Measurements from ENCODE around the gene CCNF.

DNA sequence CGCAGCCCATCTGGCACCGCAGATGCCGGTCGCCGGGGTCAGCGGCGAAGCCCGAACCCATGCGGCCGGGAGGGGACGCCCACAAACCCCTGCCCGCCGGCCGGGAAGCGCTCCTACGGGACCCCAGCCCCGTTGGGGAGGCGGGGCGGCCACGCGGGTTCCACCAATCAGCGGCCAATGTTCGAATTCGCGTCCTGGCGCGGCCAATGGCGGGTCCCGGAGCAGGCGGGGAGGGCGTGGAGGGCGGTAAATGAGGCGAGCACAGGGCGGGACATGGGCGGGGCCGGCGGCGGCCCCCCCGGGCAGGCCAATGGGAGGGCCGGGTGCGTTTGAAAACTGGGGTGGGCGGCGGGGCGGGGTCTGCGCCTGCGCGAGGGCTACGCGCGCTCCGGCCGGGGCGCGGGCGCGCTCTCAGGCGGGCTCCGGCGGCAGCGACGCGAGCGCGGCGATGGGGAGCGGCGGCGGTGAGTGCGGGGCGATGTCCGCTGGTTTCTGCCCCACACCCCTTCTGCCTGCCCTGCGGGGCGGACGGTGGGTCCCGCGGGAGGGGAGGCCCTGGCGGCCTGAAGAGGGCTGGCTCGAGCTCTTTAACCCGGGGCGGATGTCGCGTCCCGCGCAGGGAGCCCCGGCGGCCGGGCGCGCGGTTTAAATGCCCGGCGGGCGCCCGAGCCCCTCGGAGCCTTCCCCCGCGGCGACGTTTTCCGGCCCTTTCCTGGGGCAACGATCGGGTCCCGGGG is at the start of gene CCNF:
- TF ChIP-seq, protein P1, sequence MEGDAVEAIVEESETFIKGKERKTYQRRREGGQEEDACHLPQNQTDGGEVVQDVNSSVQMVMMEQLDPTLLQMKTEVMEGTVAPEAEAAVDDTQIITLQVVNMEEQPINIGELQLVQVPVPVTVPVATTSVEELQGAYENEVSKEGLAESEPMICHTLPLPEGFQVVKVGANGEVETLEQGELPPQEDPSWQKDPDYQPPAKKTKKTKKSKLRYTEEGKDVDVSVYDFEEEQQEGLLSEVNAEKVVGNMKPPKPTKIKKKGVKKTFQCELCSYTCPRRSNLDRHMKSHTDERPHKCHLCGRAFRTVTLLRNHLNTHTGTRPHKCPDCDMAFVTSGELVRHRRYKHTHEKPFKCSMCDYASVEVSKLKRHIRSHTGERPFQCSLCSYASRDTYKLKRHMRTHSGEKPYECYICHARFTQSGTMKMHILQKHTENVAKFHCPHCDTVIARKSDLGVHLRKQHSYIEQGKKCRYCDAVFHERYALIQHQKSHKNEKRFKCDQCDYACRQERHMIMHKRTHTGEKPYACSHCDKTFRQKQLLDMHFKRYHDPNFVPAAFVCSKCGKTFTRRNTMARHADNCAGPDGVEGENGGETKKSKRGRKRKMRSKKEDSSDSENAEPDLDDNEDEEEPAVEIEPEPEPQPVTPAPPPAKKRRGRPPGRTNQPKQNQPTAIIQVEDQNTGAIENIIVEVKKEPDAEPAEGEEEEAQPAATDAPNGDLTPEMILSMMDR (IDR thresholded peaks at IDR 0.05; ENCODE audit: low read depth, low read length, missing input control), result peak; percentile 22
- TF ChIP-seq NR2F2 (IDR thresholded peaks at IDR 0.05) (no peak), TAF1 (conservative IDR thresholded peaks at IDR 0.05) (no peak), RXRA (IDR thresholded peaks at IDR 0.05) (no peak)
